Esophagus squamous epithelium (tissue), 5 donors: ENCODE results near the gene ZFAND3. TPM values are rescaled to one million over a fixed set of nuclear protein-coding genes. Genes with fewer than 3 reads are reported as not detected.

Source experiments
- DNase-seq: peaks from one replicate; lab custom pipeline; 2025; lab: John Stamatoyannopoulos, UW
- H3K27ac ChIP-seq, 4 donors: fragments of 200-600 bp; sonication (generic); one replicate each; pipeline ENCODE4 v1.5.1; 2016 to 2019; ENCODE audit warnings: mild to moderate bottlenecking in 1 of 4
- H3K27me3 ChIP-seq, 4 donors: fragments of 200-600 bp; sonication (generic); 1 replicate in 3 of 4; 2 replicates in 1 of 4; pipeline versions ENCODE4 v1.5.1 to v1.6.0; 2017 to 2021; ENCODE audit warnings: antibody characterized with exemption in 1 of 4
- H3K36me3 ChIP-seq, 3 donors: fragments of 200-600 bp; sonication (generic); one replicate each; pipeline ENCODE4 v1.5.1; 2016 to 2019
- H3K4me1 ChIP-seq, 3 donors: fragments of 200-600 bp; sonication (generic); one replicate each; pipeline ENCODE4 v1.5.1; 2017 to 2019
- H3K4me3 ChIP-seq, 4 donors: fragments of 200-600 bp; sonication (generic); 1 replicate in 3 of 4; 2 replicates in 1 of 4; pipeline ENCODE4 v1.5.1; 2016 to 2019; ENCODE audit warnings: mild to moderate bottlenecking in 2 of 4, moderate library complexity in 1 of 4
- H3K9me3 ChIP-seq, 3 donors: fragments of 200-600 bp; sonication (generic); one replicate each; pipeline ENCODE4 v1.5.1; 2016 to 2019
- POLR2A ChIP-seq, 4 donors: fragments of 450-650 bp; IDR thresholded peaks; one replicate each; pipeline ENCODE4 v1.6.1; 2017; ENCODE audit warnings: antibody characterized with exemption in 4 of 4, mild to moderate bottlenecking in 4 of 4, moderate library complexity in 3 of 4
- WGBS, 2 donors: methylation state at CpG; one replicate each; pipeline ENCODE4 v1.1.5; 2018; 5-methylcytosine and 5-hydroxymethylcytosine counted together
- intact Hi-C: fragments of 100-400 bp; cut with DNase I; formaldehyde crosslinking; loops from one replicate; pipeline ENCODE4 v1.15.0; 2022
- total RNA-seq, 4 donors: library from RNA; depleted of rRNA; stranded (reverse); fragments of >200 nt; gene quantifications; one replicate each; pipeline ENCODE4 v1.1.0, GENCODE V29; 2016
- TF ChIP-seq, protein P1 (sequence below), 6 experiments: fragments of 450-650 bp in 4 of 6; fragments of 200-600 bp in 2 of 6; sonication (generic) in 2 of 6; IDR thresholded peaks; one replicate each; pipeline ENCODE4 v1.5.1; 2016 to 2019; ENCODE audit warnings: antibody characterized with exemption in 6 of 6, mild to moderate bottlenecking in 4 of 6, moderate library complexity in 4 of 6
- donor health status: DM: yes; HTN: yes; CAD: no.

Gene ZFAND3
- total RNA-seq, 4 donors from 2014 or later = 15.7 to 23.8 (median 20.9) TPM

DNA sequence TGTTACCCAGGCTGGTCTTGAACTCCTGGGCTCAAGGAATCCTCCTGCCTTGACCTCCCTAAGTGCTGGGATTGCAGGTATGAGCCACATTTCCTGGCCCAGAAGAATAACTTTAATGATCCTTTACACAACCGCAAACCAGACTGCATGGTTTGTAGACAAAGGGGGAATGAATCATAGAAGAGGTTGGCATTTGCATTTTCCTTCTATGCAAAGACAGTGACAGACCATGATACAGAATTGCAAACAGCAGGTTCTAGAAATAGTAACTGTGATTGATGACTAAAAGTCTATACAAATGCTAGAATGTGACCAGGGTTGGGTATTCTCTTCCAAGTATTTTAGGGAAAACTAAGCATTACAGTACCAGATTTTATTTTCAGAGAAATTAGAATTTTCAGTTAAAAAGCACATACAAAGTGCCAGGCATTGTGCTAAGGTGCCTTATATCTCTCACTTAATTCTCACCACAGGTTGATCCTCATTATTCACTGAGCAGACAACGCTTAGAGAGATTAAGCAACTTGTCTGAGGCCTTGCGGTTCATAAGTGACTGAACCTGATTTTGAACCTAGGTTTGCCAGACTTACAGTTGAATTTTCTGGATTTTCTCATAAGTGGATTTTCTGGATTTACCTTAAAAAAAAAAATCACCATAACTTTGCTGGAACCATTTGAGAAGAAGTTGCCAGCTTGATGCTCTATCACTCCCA is 146.6 kb downstream of the ZFAND3 start:
- no peaks in the 10 kb centered on the region for H3K36me3 ChIP-seq
- H3K27me3 ChIP-seq = no peaks in the 10 kb centered on the region
- H3K9me3 ChIP-seq = no peaks in the 10 kb centered on the region
- peak overlapping the region in 3 of 4 donors; percentile 36 to 45 (median 39) for H3K27ac ChIP-seq
- TF ChIP-seq, protein P1, sequence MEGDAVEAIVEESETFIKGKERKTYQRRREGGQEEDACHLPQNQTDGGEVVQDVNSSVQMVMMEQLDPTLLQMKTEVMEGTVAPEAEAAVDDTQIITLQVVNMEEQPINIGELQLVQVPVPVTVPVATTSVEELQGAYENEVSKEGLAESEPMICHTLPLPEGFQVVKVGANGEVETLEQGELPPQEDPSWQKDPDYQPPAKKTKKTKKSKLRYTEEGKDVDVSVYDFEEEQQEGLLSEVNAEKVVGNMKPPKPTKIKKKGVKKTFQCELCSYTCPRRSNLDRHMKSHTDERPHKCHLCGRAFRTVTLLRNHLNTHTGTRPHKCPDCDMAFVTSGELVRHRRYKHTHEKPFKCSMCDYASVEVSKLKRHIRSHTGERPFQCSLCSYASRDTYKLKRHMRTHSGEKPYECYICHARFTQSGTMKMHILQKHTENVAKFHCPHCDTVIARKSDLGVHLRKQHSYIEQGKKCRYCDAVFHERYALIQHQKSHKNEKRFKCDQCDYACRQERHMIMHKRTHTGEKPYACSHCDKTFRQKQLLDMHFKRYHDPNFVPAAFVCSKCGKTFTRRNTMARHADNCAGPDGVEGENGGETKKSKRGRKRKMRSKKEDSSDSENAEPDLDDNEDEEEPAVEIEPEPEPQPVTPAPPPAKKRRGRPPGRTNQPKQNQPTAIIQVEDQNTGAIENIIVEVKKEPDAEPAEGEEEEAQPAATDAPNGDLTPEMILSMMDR (IDR thresholded peaks at IDR 0.05) = no peak
- no peak for TF ChIP-seq POLR2A (IDR thresholded peaks at IDR 0.05)
- intact Hi-C loops = no loop called here
- H3K4me3 ChIP-seq = no peak overlapping the region
- peaks cover 8 to 29% (median 12%) of the 10 kb centered on the region in 3 donors for H3K4me1 ChIP-seq
- 34 to 46% methylated on average over 3 of the region's 3 CpGs for WGBS, 2 donors
- DNase-seq = no peak

DNA sequence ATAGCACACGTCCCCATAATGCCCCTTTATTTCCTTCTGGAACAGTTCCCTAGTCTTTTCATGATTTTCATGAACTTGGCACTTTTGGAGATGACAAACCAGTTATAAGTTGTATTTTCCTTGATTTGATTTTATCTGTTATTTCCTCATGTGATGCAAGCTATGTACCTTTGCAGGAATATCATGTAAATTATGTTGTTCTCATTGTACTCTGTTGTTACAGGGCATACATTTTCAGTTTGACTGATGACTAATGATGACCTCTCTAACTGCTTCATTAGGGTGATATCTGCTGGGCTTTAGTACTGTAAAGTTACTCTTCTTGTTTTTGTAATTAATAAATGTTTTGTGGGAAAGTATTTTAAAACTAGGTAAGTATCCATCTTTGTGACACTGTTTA is 147.3 kb downstream of the ZFAND3 start:
- no peak for TF ChIP-seq POLR2A (IDR thresholded peaks at IDR 0.05)
- TF ChIP-seq, protein P1 (IDR thresholded peaks at IDR 0.05) = no peak
- intact Hi-C loops = no loop called here

DNA sequence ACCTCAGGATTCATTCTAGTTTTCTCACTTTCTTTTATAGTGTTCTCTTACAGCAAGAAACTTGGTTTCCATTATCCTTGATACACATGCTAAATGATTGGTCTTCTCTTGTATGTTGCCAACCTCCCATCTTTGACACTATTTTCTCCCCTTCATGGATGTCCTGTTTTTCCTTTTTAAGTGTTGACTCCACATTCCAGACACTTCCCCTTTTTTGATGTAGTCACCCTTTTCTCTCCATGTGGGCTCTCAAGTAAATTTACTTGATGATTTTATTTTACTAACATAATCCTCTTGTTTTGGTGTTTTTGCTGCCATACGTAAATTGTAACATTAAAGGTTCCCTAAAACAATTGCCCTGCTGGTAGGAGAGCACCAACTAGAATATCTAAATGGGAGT is 148.1 kb downstream of the ZFAND3 start:
- no peak overlapping the region for H3K4me3 ChIP-seq
- H3K4me1 ChIP-seq = peaks cover 8 to 43% (median 12%) of the 10 kb centered on the region in 3 donors
- TF ChIP-seq, protein P1 (IDR thresholded peaks at IDR 0.05) = no peak
- TF ChIP-seq POLR2A (IDR thresholded peaks at IDR 0.05) = no peak
- no peak for DNase-seq
- no peaks in the 10 kb centered on the region for H3K36me3 ChIP-seq
- WGBS, 2 donors = 100% methylated on average over 1 of the region's 1 CpG
- H3K27me3 ChIP-seq = no peaks in the 10 kb centered on the region
- intact Hi-C loops = no loop called here
- H3K9me3 ChIP-seq = no peaks in the 10 kb centered on the region
- no peak overlapping the region for H3K27ac ChIP-seq

More for the DNA sequence above, 147.3 kb downstream of the ZFAND3 start:
- Histone ChIP-seq H3K27ac (peak overlapping the region in 2 of 4 donors; percentile 36 to 45), H3K9me3 (no peaks in the 10 kb centered on the region), H3K36me3 (no peaks in the 10 kb centered on the region), H3K4me3 (no peak overlapping the region), H3K4me1 (peaks cover 8 to 35% (median 12%) of the 10 kb centered on the region in 3 donors), H3K27me3 (no peaks in the 10 kb centered on the region)
- no peak for DNase-seq
- WGBS, 2 donors = 15 to 27% methylated on average over 1 of the region's 1 CpG

DNA sequence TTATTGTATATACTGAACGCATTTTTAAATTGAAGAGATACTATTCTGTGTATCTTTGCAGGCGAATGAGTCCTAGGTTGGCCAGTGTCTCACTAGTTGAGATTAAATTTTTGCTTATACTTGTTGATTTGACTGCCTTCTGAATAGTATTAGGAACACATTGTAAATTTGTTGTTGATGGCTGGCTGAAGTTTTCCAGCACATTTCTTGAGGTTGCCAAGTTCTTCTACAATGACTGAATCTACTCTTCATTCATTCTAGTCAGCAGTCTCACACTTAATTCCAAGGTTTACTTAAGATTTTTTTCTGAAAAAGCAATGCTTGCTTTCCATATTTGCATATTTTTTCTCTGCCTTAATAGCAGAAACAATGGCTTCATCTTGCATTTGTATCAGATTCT is 151.7 kb downstream of the ZFAND3 start:
- H3K4me3 ChIP-seq = no peak overlapping the region

More for the DNA sequence above, 151.7 kb downstream of the ZFAND3 start:
- Histone ChIP-seq H3K27me3 (no peaks in the 10 kb centered on the region), H3K36me3 (no peaks in the 10 kb centered on the region), H3K9me3 (peaks cover 0 to 7% (median 0%) of the 10 kb centered on the region in 3 donors), H3K27ac (no peak overlapping the region), H3K4me1 (peaks cover 4 to 36% (median 5%) of the 10 kb centered on the region in 3 donors)
- TF ChIP-seq, protein P1 (IDR thresholded peaks at IDR 0.05) = no peak
- TF ChIP-seq POLR2A (IDR thresholded peaks at IDR 0.05) = no peak
- DNase-seq = no peak
- WGBS, 2 donors = 81 to 94% methylated on average over 2 of the region's 2 CpGs
- intact Hi-C loops = no loop called here
